ENCODE results near the gene WBP2.
A peak's percentile ranks its signal among the peaks of the same experiment; 100 is the strongest.

Gene WBP2

GRCh38 chr17:75831032-75831571 lies 24.0 kb downstream of the WBP2 start:
- peaks cover 3% of the 10 kb centered on the region; the same call in 1 of the 2 replicates for H3K36me3 ChIP-seq (ENCODE audit: insufficient read depth, low read length)
- H3K27ac ChIP-seq = no peak overlapping the region
- H3K9me3 ChIP-seq (ENCODE audit: low read depth, low read length) = no peaks in the 10 kb centered on the region
- DNase-seq (ENCODE audit: low read depth, low spot score) = no peak
- TF ChIP-seq EZH2 (IDR thresholded peaks at IDR 0.05) = no peak
- TF ChIP-seq POLR2AphosphoS5 (IDR thresholded peaks at IDR 0.05; ENCODE audit: borderline replicate concordance, low read depth, low read length) = no peak
- no peak for TF ChIP-seq FOXP2 (optimal IDR thresholded peaks at IDR 0.05; ENCODE audit: control extremely low read depth, extremely low read length, insufficient read depth)
- H3K4me3 ChIP-seq = no peak overlapping the region
- H3K9ac ChIP-seq (ENCODE audit: insufficient read length) = no peak overlapping the region

- no peak for DNase-seq (ENCODE audit: low read depth, low spot score)
- H3K9ac ChIP-seq (ENCODE audit: insufficient read length) = no peak overlapping the region
These were observed 24.7 kb downstream of the WBP2 start for GRCh38 chr17:75830164-75831031.

GRCh38 chr17:75829747-75830146 lies 25.4 kb downstream of the WBP2 start:
- Histone ChIP-seq H3K9ac (ENCODE audit: insufficient read length) (no peak overlapping the region), H3K4me3 (no peak overlapping the region), H3K27ac (no peak overlapping the region), H3K9me3 (ENCODE audit: low read depth, low read length) (no peaks in the 10 kb centered on the region), H3K36me3 (ENCODE audit: insufficient read depth, low read length) (peaks cover 3% of the 10 kb centered on the region; the same call in 1 of the 2 replicates)
- no peak for DNase-seq (ENCODE audit: low read depth, low spot score)
- TF ChIP-seq EZH2 (IDR thresholded peaks at IDR 0.05) = no peak
- TF ChIP-seq FOXP2 (optimal IDR thresholded peaks at IDR 0.05; ENCODE audit: control extremely low read depth, extremely low read length, insufficient read depth) = no peak
- no peak for TF ChIP-seq POLR2AphosphoS5 (IDR thresholded peaks at IDR 0.05; ENCODE audit: borderline replicate concordance, low read depth, low read length)

More at GRCh38 chr17:75830164-75831031, 24.7 kb downstream of the WBP2 start:
- TF ChIP-seq POLR2AphosphoS5 (IDR thresholded peaks at IDR 0.05; ENCODE audit: borderline replicate concordance, low read depth, low read length) = no peak
- H3K36me3 ChIP-seq (ENCODE audit: insufficient read depth, low read length) = peaks cover 3% of the 10 kb centered on the region; the same call in 1 of the 2 replicates
- no peak overlapping the region for H3K27ac ChIP-seq
- no peaks in the 10 kb centered on the region for H3K9me3 ChIP-seq (ENCODE audit: low read depth, low read length)
- H3K4me3 ChIP-seq = no peak overlapping the region

GRCh38 chr17:75828741-75829140 lies 26.4 kb downstream of the WBP2 start:
- no peak overlapping the region for H3K9ac ChIP-seq (ENCODE audit: insufficient read length)
- no peak overlapping the region for H3K27ac ChIP-seq
- peaks cover 7% of the 10 kb centered on the region; the same call in 1 of the 2 replicates for H3K36me3 ChIP-seq (ENCODE audit: insufficient read depth, low read length)

GRCh38 chr17:75828076-75828400 lies 27.1 kb downstream of the WBP2 start:
- Histone ChIP-seq H3K9me3 (ENCODE audit: low read depth, low read length) (no peaks in the 10 kb centered on the region), H3K9ac (ENCODE audit: insufficient read length) (no peak overlapping the region), H3K27ac (no peak overlapping the region), H3K36me3 (ENCODE audit: insufficient read depth, low read length) (peaks cover 13% of the 10 kb centered on the region; the same call in 1 of the 2 replicates), H3K4me3 (no peak overlapping the region)
- no peak for DNase-seq (ENCODE audit: low read depth, low spot score)
- TF ChIP-seq EZH2 (IDR thresholded peaks at IDR 0.05) = no peak
- no peak for TF ChIP-seq POLR2AphosphoS5 (IDR thresholded peaks at IDR 0.05; ENCODE audit: borderline replicate concordance, low read depth, low read length)
- TF ChIP-seq FOXP2 (optimal IDR thresholded peaks at IDR 0.05; ENCODE audit: control extremely low read depth, extremely low read length, insufficient read depth) = no peak

More at GRCh38 chr17:75828741-75829140, 26.4 kb downstream of the WBP2 start:
- Histone ChIP-seq H3K4me3 (no peak overlapping the region), H3K9me3 (ENCODE audit: low read depth, low read length) (no peaks in the 10 kb centered on the region)
- TF ChIP-seq EZH2 (IDR thresholded peaks at IDR 0.05) = no peak
- no peak for TF ChIP-seq POLR2AphosphoS5 (IDR thresholded peaks at IDR 0.05; ENCODE audit: borderline replicate concordance, low read depth, low read length)
- TF ChIP-seq FOXP2 (optimal IDR thresholded peaks at IDR 0.05; ENCODE audit: control extremely low read depth, extremely low read length, insufficient read depth) = no peak
- no peak for DNase-seq (ENCODE audit: low read depth, low spot score)

GRCh38 chr17:75827308-75828075 lies 27.6 kb downstream of the WBP2 start:
- no peaks in the 10 kb centered on the region for H3K9me3 ChIP-seq (ENCODE audit: low read depth, low read length)
- TF ChIP-seq POLR2AphosphoS5 (IDR thresholded peaks at IDR 0.05; ENCODE audit: borderline replicate concordance, low read depth, low read length) = peak; percentile 35; the same call in 1 of the 2 replicates
- no peak for TF ChIP-seq FOXP2 (optimal IDR thresholded peaks at IDR 0.05; ENCODE audit: control extremely low read depth, extremely low read length, insufficient read depth)
- no peak for TF ChIP-seq EZH2 (IDR thresholded peaks at IDR 0.05)
- 0 out of 2 replicates have a peak overlapping the region, but pooled peaks have one; percentile 42 for H3K27ac ChIP-seq
- H3K4me3 ChIP-seq = no peak overlapping the region
- no peak for DNase-seq (ENCODE audit: low read depth, low spot score)
- H3K9ac ChIP-seq (ENCODE audit: insufficient read length) = no peak overlapping the region
- H3K36me3 ChIP-seq (ENCODE audit: insufficient read depth, low read length) = peaks cover 18% of the 10 kb centered on the region; the same call in 1 of the 2 replicates

- no peaks in the 10 kb centered on the region for H3K9me3 ChIP-seq (ENCODE audit: low read depth, low read length)
- DNase-seq (ENCODE audit: low read depth, low spot score) = no peak
- peaks cover 25% of the 10 kb centered on the region; the same call in 1 of the 2 replicates for H3K36me3 ChIP-seq (ENCODE audit: insufficient read depth, low read length)
- no peak overlapping the region for H3K4me3 ChIP-seq
- H3K27ac ChIP-seq = peak overlapping the region; percentile 42; the same call in 1 of the 2 replicates
- H3K9ac ChIP-seq (ENCODE audit: insufficient read length) = no peak overlapping the region
- TF ChIP-seq FOXP2 (optimal IDR thresholded peaks at IDR 0.05; ENCODE audit: control extremely low read depth, extremely low read length, insufficient read depth) (no peak), EZH2 (IDR thresholded peaks at IDR 0.05) (no peak), POLR2AphosphoS5 (IDR thresholded peaks at IDR 0.05; ENCODE audit: borderline replicate concordance, low read depth, low read length) (no peak)
These were observed 28.4 kb downstream of the WBP2 start for GRCh38 chr17:75826561-75827307.

Measured in SK-N-MC (cell line).